GOT3 (cell line): ENCODE measurements around the gene ATG10.

Experiments
- DNase-seq: peaks from one replicate; lab custom pipeline; 2025; ENCODE audit warnings: mixed read lengths; lab: John Stamatoyannopoulos, UW

ATG10 gene

DNA sequence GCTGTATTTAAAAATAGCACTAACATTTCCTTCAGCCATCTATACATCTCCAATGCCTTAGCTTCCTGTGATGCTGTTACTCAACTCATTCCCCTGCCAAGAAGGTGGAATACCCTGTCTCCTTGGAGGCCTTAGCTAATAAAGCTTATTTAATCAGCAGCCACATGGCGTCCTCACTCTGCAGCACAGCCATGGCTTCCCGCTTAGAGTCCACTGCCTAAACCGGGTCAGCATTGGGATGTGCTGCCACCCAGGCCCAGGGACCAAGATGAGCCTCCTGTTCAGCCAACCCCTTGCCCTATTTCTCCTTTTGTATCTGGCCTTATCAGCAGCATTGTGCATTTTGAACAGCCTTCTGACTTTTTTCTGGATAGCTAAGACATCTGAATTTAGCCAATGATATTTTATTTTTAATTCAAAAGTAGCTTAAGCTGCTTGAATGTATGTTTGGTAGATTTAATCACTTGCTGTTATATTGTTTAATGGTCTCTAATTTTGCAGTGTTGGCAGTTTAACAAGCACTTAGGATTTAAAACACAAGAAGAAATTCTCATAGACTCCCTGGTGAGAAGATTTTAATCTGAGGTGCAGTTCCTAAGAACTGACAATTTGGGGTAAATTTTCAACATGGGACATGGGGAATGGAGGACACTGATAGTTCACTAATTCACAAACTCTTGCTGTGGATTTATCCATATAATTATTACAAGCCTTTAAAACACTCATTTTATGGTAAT lies 193.3 kb downstream of the ATG10 start:
- DNase-seq, result no peak

DNA sequence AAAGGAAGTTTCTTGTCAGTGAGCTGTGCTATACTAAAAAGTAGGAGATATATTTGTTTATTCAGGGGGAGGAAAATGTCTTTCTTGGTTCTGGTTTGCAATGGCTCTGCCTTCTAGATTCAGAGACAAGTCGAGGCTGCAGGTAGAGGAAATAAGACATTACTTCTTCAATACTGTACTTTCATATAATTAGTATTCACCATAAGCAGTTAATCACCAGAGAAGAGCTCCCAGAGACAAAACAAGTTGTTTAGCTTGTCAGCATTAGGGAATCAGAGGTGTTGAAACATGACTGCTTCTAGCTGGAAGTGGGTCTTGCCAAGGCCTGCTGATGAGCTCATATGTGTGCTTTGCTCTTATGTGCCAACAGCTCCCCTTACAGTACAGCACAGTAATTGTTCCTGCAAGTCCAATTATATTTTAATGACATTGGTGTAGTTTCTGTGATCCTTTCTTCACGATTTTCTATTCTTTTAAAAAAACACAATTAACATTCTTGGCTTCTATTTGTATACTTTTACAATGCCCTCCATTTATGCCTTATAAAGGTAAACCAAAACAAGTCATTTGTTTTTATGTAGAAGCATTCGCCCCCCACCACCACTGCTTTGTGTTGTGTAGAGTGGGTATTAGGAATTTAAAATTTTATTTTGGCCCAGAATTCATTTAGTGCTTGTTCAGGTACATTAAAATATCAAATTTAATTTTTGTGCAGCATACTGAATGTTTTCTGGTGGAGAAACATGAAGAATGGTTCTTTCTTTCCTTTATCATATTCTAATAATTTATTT lies 194.1 kb downstream of the ATG10 start:
- DNase-seq, result no peak

DNA sequence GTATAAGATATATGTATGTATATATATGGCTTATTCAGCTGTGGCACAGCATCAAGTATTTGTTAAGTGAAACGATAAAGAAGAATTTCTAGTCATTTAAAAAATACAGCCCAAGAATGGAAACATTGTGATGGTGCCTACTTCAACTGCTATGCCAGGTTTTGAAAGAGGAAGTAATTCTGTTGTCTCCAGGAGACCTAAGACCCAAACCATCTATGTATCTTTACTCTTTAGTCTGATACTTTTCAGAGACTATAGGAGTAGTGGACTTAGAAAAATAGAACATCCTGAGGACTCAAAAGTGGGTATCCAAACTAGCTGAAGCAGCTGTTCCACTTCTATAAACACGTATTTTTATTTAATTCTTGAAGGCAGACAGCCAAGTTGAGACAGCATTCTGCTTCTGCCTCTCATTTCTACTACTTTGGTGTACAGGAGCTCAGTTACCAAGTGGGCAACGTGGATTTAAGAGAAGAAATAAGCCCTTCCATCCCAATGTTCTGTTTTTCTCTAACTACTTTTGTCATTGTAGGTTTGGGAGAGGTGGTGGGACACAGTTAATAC lies 195.6 kb downstream of the ATG10 start:
- no peak for DNase-seq

DNA sequence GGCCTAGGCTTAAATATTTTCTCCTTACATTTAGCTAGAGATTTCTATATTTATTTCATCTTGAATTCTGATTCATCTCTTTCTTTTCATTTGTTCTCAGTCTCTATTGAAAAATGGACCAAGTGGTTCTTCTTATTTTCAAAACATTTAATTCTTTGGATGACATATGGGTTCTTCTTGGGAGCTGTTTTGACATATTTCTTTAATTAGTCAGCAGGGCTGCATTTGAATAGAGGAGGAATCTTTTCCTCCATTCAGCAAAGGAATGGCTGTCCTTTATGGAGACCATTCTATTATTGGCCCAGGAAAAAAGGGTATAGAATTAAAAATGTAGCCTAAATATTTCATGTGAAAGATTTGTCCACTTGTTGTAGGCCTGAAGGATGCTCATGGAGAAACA lies 196.5 kb downstream of the ATG10 start:
- DNase-seq, result no peak

DNA sequence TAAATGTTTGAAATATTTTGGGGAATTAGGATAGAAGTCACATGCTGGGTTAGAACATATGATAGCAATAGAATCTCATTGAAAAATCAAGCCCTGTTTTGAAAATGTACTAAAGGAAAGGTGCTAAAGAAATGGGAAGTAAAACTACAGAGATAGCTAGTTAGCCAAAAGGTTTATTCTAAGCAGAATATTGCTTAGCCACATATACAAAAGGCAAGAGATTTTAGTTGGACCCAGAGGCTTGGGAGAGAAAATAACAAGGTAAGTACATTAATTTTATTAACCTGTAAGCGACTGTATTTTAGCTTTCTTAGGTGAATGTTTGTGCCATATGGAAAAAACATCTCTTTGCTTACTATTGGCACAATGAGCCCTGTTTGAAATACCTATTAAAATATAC lies 198.1 kb downstream of the ATG10 start:
- DNase-seq, result no peak

DNA sequence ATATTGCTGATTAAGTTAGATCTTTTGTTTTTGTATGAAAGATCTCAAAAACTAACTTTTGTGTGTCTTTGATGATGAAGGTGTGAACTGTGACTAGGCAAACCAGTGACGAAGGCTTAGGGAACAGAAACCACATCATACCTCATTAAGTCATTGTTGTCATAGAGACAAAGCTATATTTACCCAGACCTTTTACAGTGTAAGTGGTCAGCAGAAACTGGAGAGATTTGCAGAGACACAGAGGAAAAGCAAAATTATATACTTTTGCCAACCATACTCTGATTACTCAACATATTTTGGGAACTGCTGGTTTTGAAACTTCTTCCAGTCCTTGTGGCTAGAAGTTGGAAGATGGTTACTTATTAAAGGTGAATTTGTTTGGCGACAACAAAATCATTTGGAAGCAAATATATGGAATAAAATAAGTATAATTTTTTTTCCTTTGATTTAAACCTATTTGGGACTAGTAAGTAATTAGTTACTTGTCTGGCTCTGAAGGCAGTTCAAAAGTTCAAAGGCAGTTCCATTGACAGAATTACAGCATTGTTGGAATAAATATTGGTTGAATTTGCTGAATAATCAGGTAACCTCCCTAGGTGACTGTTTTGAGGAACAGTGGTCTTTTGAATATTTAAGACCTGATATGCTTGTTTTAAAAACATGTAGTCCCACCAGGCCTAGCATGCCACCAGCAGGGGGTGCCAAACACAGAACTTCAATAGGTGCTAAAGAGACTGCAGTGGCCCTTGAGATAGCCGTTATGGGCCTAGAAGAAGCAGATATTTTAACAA lies 202.5 kb downstream of the ATG10 start:
- no peak for DNase-seq

DNA sequence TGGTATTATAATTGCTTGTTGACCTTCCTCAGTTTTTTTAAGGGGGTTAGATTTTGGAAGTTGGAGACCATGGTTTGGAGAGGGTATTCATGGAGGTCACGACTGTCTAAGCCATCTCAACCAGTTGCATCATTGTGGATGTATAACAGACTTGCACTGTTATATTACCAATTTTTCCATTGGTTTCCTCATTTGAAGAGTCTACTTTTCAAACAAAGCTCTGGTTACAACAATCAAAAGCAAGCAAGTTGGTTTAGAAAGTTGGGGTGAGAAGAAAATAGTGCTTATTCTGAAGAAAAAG lies 203.0 kb downstream of the ATG10 start:
- DNase-seq, result no peak

DNA sequence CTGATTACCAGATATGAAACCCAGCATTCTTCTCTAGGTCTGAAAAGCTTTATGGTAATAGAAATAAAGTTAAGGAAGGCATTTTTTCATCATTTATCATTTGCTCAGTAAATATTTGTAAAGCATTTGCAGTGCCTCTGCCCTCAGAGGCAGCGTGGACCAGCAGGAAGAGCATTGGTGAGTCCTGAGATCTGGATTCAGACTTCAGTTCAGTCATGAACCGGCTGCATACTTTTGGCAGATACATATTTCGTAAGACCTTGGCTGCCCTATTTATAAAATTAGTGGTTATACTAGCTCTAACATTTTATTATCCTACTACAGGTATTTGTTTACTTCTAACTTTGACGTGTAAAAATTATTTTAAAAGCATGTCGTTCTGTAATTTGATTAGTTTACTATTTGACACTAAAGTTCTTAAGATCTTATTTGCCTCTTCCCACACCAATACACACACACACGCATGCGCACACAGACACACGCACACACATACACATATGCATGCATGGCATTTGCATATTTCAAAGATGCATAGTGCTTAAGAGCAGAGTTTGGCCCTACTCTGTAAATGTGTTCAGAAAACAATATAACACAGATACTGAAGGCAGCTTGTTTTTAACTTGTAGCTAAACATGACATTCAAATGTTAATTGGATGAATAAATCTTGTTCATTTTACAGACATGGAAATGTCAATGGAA lies 204.4 kb downstream of the ATG10 start:
- DNase-seq, result no peak

DNA sequence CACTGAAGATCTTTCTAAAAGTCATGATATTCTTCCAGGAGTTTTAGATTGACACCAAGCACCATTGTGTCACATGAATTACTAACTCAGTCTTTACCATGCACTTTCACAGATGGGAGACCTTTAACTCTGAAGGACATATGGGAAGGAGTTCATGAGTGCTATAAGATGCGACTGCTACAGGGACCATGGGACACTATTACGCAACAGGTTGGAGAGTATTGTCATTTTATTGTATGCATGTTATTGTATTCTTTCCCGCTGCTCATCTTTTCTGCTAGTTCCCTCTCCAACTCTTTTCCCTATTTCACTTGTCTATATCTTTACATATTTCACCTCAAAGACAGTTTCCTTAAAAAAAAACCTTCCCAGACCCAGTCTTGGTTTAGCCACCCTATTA lies 206.6 kb downstream of the ATG10 start:
- no peak for DNase-seq

DNA sequence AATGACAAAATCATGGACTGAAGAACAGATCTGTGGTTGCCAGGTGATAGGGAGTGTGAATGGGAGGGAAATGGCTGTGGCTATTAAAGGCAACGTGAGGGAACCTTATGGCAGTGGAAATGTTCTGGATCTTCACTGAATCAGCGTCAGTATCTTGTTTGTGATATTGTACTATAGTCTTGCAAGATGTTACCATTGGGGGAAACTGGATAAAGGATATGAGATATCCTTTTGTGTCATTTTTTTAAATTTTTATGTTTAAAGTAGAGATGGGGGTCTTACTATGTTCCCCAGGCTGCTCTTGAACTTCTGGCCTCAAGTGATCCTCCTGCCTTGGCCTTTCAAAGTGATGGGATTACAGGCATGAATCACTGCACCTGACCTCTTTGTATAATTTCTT lies 210.8 kb downstream of the ATG10 start:
- no peak for DNase-seq

DNA sequence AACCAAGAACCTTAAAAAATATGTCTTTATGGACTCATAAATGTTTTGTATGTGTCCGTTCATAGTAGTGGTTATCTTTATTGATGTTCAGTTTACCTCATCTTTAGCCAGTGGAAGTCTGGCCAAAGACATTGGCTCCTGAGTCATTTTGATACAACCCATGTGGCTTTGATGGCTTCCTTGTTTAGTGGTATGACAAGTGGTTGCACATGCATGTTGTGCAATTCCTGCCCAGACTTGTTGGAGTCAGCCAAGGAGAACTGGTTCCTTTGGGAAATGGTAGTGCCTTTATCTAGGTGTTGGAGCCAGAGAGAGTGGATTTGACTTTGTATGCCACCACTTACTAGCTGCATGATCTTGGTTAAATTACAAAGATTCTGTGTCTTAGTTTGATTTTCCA lies 212.0 kb downstream of the ATG10 start:
- no peak for DNase-seq

DNA sequence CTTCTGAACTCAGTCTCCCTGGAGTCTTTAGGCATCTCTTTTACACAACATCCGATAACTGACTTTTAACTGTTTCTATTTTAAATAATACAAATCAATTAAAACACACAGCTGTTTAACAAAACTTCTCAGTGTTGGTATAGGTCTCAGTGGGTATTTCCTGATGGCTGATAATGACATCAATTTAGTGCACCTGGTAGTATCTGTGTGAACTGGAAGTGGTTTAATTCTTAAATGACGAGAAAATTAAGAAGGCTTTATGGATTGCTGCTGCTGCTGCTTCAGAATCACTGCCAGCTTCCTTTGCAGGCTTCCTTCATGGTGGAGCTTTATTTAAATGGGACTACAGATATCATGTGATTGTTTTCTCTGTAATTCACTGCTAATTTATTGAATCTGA lies 214.0 kb downstream of the ATG10 start:
- DNase-seq, result no peak

DNA sequence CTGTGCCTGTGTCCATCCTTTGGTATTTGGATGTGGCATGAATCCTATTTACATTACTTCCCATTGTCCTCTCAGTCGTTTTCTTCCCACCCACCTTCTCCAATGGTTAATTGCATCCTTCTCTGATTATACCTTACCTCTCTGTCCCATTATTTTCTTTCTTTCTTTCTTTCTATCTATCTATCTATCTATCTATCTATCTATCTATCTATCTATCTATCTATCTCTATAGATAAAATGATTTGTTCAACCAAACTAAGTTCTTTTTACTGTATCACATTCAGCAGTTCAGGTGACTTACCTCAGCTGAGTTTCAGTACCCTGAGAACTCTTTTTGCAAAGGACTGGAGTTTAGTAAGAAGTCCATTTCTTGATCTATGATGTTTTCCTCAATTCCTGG lies 225.7 kb downstream of the ATG10 start:
- no peak for DNase-seq

DNA sequence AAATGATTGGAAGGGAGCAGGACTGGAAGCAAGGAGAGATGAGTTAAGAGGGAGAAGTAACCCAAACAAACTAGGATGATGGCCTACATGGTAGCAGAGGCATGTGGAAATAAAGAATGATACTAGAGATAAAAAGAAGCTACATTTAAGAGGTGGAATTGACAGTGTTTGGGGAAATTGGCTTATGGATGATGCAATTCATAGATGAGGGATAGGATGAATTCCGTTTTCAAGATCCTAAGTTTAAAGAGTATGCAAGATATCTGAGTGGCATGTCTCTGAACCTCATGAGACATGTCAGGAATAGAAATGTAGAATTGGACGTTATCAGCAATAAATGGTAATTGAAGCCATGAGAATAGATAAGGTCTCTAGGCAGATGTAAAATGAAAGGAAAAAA lies 232.7 kb downstream of the ATG10 start:
- DNase-seq, result no peak

DNA sequence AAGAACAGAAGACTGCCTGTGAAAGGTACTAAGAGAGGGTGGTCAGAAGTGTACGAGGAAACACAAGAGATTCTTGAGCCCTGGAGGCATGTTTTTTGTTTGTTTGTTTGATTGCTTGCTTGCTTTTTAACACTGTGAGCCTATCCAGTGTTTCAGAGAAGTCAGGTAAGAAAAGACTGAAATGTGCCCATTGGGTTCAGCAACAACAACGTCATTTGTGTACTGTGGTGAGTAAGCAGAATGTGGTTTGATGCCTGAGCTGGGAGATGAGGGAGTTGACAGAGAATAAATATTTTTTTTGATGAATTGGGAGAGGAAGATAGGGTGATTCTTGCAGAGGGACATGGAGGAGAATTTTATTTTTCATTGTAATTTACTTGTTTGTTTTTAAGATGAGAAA lies 233.2 kb downstream of the ATG10 start:
- no peak for DNase-seq

DNA sequence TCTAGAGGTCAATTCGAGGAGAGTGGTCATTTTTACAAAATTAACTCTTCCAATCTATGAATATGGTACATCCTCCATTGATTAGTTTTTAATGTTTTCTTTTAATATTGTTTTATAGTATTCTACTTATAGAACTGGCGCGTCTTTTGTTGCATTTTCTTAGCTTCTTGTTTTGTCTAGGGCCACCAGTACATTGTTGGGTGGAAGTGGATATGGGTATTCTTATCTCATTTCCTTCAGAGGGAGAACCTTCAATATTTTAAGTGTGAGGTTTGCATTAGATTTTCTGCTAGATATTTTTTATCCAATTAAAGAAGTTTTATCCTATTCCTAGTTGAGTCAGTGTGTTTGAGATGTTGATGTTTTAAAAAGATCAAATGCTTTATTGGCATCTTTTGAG lies 236.5 kb downstream of the ATG10 start:
- DNase-seq, result no peak

DNA sequence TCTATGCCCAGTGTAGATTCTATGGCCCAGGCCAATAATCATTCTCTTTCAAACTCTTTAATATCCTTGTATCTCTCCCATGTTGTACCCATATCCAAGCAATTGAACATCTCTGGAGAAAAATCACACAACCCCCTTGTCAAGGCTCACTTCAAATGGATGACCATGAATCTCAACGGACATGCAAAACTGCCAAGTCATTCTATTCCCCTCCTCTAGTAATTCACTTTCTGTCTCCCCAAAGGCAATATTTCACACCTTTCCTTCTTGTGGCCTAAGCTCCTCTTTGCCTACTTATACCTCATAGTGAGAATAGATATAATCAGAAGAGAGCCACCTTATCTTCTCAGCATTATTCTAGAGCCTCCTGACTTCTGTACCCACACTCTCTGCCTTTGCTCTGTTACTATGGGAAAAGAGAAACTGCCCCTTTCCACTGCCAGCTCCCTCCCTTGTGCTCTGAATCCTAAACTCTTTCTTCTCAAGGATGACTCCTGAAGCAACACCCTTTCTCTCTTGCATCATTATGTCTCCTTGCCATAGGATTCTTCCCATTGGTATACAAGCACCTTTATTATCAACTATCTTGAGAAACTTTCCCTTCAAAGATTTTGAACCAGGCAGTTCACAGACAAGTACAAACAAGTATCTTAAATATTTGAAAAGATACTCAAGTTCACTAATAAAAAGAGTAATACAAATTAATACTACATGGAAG lies 240.2 kb downstream of the ATG10 start:
- no peak for DNase-seq

DNA sequence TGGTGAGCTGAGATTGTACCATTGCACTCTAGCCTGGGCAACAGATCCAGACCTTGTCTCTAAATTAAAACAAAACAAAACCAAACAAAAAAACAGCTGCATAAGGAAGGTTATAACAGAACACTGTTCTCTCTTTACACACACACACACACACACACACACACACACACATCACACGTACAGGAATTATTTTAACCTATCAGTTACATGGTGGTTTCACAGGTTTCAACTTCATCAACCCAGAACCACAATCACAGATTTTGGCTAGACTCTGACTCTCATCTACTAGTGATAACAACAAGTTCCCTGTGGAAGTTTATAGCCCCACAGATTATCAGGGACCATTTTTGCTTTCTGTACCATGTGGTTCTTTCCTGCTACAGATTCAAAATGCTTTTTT lies 246.1 kb downstream of the ATG10 start:
- no peak for DNase-seq

DNA sequence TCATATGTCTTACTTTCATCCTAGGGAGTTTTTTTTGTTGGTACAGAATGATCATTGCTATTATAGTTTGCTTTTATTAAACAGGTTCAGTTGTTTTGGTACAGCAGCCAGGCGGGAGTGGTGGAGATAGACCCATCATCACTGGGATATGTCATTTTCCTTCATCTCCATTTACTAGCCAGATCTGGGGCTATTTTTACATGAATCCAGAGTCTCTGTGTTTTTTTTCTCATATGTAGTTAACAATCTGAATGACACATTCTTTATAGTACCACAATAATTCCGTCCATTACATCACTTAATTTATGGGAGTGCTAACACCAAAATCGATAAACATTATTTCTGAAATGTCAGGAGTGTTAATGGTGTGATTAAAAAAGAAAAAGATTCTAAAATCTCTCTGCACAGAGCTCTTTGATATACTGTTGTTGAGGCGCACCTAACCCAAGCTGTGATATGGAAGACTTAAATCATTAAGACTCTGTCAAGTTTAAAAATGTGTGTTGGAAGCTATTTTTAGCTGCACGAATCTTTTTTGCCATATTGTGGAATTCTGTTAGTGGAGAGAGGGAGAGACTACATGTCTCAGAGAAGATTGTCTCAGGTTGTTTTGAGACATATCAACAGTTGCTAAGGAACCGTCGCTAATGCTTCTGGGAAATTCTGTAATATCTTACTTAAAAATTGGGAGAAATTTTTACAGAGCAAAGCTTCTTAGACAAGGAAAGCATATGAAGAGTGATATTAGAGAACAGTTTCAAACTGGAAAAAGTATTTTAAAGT lies 246.7 kb downstream of the ATG10 start:
- no peak for DNase-seq

DNA sequence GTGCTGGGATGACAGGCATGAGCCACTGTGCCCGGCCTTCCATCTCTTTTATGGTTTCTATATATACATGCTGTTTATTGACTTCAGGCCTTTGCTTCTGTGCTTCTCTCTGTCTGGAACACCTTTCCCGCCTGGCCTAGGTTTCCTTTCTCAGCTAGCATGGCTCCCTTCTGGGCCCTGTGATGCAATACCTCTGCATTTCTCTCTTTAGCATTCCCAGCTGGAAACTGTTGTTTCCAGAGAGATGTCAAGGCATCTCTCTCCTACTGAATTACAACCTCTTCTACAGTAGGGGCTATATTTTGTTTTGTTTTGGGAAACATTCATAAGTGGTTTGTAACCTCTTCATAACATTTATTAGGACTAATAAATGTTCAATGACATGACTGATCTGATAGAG lies 249.2 kb downstream of the ATG10 start:
- DNase-seq, result no peak
